Activated CD8-positive, alpha-beta memory T cell treated with anti-CD3 and anti-CD28 coated beads, Interleukin-2, amount 50 U/mL, for 4 hours (primary cell): ENCODE results near the gene MEIS2.

Source experiments
- DNase-seq: peaks from one replicate; pipeline ENCODE4 v3.0.0-alpha.2; 2020

The MEIS2 gene

GRCh38 chr15:36917411-36918267 is 182.7 kb downstream of the MEIS2 start:
- no peak for DNase-seq

- no peak for DNase-seq
Observed at GRCh38 chr15:36914960-36915808, 185.2 kb downstream of the MEIS2 start.

GRCh38 chr15:36914466-36914865 is 185.9 kb downstream of the MEIS2 start:
- DNase-seq = no peak

- DNase-seq = no peak
Observed at GRCh38 chr15:36912311-36912712, 188.0 kb downstream of the MEIS2 start.

- DNase-seq = no peak
Observed at GRCh38 chr15:36911322-36911944, 188.9 kb downstream of the MEIS2 start.

GRCh38 chr15:36908991-36909390 is 191.4 kb downstream of the MEIS2 start:
- no peak for DNase-seq

GRCh38 chr15:36907295-36907694 is 193.1 kb downstream of the MEIS2 start:
- no peak for DNase-seq

- DNase-seq = no peak
Observed at GRCh38 chr15:36905908-36906307, 194.4 kb downstream of the MEIS2 start.

- DNase-seq = no peak
Observed at GRCh38 chr15:36904715-36905114, 195.6 kb downstream of the MEIS2 start.

- no peak for DNase-seq
Observed at GRCh38 chr15:36903922-36904556, 196.3 kb downstream of the MEIS2 start.

- DNase-seq = no peak
Observed at GRCh38 chr15:36903195-36903594, 197.2 kb downstream of the MEIS2 start.

GRCh38 chr15:36901012-36901411 is 199.3 kb downstream of the MEIS2 start:
- no peak for DNase-seq

- DNase-seq = no peak
Observed at GRCh38 chr15:36899696-36900095, 200.7 kb downstream of the MEIS2 start.

GRCh38 chr15:36898536-36899126 is 201.7 kb downstream of the MEIS2 start:
- no peak for DNase-seq

- no peak for DNase-seq
Observed at GRCh38 chr15:36897834-36898233, 202.5 kb downstream of the MEIS2 start.

GRCh38 chr15:36896949-36897348 is 203.4 kb downstream of the MEIS2 start:
- DNase-seq = no peak

GRCh38 chr15:36894075-36894474 is 206.3 kb downstream of the MEIS2 start:
- DNase-seq = no peak

- no peak for DNase-seq
Observed at GRCh38 chr15:36893276-36893675, 207.1 kb downstream of the MEIS2 start.

- no peak for DNase-seq
Observed at GRCh38 chr15:36888011-36888992, 212.0 kb downstream of the MEIS2 start.

GRCh38 chr15:36887214-36887961 is 213.0 kb downstream of the MEIS2 start:
- DNase-seq = no peak

- no peak for DNase-seq
Observed at GRCh38 chr15:36886701-36887100, 213.6 kb downstream of the MEIS2 start.
